ENCODE measurements around the gene TAF1B. TPM values are rescaled to one million over a fixed set of nuclear protein-coding genes. Genes with fewer than 3 reads are reported as not detected.
A peak's percentile ranks its signal among the peaks of the same experiment; 100 is the strongest.

TAF1B gene
- polyA plus RNA-seq (2012; ENCODE audit: missing spikeins), result 10.7 TPM

DNA sequence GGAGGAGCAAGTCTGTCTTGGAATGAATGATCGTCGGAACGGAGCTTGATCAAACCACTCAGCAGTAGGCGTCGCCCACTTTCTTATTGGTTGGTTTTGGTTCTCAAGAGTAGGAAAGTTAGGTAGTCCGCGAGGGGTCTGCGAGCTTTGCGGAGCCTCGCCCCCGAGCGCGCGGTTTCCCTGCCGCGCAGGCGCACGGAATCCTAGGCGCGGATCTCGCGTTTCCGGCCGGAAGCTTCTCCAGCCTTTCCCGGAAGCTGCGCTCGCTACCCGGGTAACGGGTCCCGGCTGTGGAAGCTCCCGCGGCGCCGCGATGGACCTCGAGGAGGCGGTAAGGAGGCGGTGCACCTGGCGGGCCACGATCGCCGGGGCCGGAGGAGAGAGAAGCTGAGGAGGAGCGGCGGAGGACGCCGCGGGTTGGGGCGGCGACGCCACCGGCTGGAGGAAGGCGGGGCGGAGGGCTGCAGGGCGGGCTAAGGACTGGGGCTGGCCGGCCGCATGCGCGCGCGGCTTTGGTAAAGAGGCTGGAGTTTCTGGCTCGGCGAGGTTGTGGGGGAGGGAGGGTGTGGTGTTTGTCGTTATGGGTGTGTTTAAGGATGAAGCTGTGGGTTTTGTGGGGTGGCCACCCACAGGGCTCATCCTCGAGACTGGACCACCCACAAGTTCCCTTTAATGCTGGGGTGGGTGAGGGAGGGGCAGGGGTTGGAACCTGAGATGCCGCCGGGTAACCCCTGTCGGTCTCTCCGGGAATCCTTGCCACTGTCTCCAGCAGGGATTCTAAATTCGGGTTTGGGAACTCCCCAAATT is at the start of gene TAF1B:
TSS of gene TAF1B (plus strand) at position 246 of the 807 bp plus-strand sequence. CDS start at position 314, 68 bp downstream.
- TF ChIP-seq TAF1 (IDR thresholded peaks at IDR 0.05; ENCODE audit: borderline replicate concordance, low read depth, low read length) (0 out of 2 replicates have a peak, but pooled peaks have one; percentile 6), POLR2AphosphoS5 (IDR thresholded peaks at IDR 0.05; ENCODE audit: low read depth, low read length) (peak; percentile 83), POLR2A (IDR thresholded peaks at IDR 0.05; ENCODE audit: low read depth, low read length) (peak; percentile 86; the same call in 1 of the 2 replicates)
- DNase-seq (ENCODE audit: insufficient read length) (peak; percentile 88), FAIRE-seq (peak; percentile 75)

DNA sequence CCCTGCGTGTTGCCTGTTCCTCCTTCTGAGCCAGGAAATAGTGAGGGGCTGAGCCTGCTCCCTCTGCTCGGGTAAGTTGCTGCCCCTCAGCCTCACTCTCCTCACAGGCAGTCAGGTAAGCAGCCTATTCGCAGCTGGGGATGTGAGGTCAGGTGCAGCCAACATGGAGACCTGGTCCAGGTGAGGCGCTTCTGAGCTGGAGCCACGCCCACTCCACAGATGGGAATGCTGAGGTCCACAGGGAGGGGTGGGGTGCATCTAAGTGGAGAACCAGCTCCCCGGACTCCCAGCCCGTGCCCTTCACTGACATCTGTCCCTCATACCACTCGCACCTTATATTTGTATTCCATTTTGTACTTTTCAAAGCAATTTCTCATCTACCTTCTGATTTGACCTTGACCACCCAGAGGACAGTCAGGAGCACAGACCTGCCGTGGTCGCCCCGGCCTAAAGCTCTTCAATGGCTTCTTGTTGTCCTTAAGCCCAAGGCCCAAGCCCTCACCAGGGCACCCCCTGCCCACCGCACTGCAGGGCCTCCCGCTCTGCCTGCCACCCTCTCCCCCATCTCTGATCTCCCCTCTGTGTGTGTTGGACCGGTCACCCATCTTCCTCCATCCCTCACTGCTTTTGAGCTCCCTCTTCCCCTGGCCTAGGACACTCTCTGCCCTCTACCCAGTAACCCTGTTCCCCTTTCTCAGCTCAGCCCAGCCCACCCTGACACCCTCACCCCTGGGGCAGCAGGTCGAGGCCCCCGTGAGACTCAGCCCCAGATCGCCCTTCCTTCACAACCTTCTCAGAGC is 49.2 kb upstream of the TAF1B start:
- FAIRE-seq (no peak), DNase-seq (ENCODE audit: insufficient read length) (no peak)
- no peak for TF ChIP-seq TAF1 (IDR thresholded peaks at IDR 0.05; ENCODE audit: borderline replicate concordance, low read depth, low read length)
- TF ChIP-seq POLR2A (IDR thresholded peaks at IDR 0.05; ENCODE audit: low read depth, low read length), result no peak
- TF ChIP-seq POLR2AphosphoS5 (IDR thresholded peaks at IDR 0.05; ENCODE audit: low read depth, low read length), result no peak

DNA sequence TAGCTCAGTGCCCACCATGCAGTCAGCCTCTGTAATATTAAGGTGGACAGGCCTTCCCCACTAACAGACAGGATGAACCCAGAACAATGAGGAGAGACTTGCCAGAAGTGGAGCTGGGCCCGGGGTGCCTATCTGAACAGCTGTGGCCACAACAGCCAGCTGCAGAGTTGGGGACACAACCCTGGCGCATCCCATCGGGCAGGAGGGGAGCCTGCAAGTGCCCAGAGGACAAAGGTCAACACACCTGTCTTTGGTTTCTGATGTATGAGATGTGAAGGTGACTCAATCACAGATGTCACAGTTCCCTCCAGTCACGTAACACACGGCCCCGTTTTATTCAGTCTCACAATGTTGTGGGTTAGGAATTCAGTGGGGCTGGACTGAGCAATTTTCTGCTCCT is 48.2 kb upstream of the TAF1B start:
- no peak for DNase-seq (ENCODE audit: insufficient read length)
- FAIRE-seq, result no peak
- no peak for TF ChIP-seq POLR2AphosphoS5 (IDR thresholded peaks at IDR 0.05; ENCODE audit: low read depth, low read length)
- TF ChIP-seq TAF1 (IDR thresholded peaks at IDR 0.05; ENCODE audit: borderline replicate concordance, low read depth, low read length), result no peak
- TF ChIP-seq POLR2A (IDR thresholded peaks at IDR 0.05; ENCODE audit: low read depth, low read length), result no peak

DNA sequence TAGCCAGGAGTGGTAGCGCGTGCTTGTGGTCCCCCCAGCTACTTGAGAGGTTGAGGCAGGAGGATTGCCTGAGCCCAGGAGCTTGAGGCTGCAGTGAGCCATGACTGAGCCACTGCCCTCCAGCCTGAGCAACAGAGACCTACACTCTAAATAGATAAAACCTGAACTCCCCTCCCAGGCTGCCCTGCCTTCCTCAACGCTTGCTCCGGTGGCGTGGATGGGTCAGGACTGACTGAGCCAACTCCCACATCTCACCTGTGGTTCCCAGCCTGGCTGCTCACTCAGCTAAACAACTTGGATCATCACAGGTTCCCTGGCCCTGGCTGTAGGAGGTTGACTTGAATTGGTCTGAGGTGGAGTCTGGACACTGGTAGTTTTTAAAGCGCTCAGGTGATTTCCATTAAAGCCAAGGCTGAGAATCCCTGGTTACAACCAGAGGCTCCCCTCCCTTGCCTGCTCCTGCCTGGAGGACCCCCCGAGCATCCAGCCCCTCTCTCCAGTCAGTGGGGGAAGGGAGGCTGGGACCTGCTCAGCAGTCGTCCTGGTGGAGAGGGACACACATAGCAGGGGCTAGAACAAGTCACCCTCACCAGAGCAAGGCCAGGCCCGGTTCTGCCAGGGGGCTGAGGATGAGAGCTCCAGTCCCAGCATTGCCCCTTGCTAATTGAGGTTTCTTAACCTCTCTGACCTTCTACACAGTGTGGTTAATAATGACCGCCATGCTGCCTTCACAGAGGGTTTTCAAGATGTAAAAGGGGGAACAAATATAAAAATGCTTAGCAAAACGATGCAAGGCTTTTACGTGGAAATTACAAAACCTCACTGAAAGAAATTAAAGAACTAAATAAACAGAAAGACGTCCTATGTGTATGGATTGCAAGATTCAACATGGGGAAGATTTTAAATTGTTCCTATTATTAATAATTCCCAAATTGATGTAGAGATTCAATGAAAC is 46.9 kb upstream of the TAF1B start:
- TF ChIP-seq POLR2A (IDR thresholded peaks at IDR 0.05; ENCODE audit: low read depth, low read length) (no peak), POLR2AphosphoS5 (IDR thresholded peaks at IDR 0.05; ENCODE audit: low read depth, low read length) (no peak), TAF1 (IDR thresholded peaks at IDR 0.05; ENCODE audit: borderline replicate concordance, low read depth, low read length) (no peak)
- no peak for FAIRE-seq
- DNase-seq (ENCODE audit: insufficient read length), result no peak

DNA sequence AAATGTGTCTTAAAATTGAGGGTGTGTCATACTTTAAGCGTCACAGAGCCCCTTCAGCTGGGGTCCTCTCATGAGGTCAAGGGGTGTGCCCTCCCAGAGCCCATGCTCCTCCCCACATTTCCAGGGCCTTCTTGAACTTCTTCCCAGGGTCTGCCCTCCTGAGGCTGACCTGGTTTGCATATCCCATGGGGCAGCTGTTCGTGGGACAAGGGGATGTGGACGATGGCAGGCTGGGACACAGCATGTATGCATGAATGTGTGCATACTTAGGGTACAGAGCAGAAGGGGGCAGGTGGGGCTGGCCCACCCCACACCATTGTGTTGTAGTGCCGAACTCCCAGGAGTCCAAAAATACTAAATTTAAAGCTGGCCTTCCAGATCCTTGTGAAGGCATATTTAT is 46.2 kb upstream of the TAF1B start:
- FAIRE-seq (no peak), DNase-seq (ENCODE audit: insufficient read length) (no peak)
- TF ChIP-seq TAF1 (IDR thresholded peaks at IDR 0.05; ENCODE audit: borderline replicate concordance, low read depth, low read length), result no peak
- TF ChIP-seq POLR2AphosphoS5 (IDR thresholded peaks at IDR 0.05; ENCODE audit: low read depth, low read length), result no peak
- no peak for TF ChIP-seq POLR2A (IDR thresholded peaks at IDR 0.05; ENCODE audit: low read depth, low read length)

DNA sequence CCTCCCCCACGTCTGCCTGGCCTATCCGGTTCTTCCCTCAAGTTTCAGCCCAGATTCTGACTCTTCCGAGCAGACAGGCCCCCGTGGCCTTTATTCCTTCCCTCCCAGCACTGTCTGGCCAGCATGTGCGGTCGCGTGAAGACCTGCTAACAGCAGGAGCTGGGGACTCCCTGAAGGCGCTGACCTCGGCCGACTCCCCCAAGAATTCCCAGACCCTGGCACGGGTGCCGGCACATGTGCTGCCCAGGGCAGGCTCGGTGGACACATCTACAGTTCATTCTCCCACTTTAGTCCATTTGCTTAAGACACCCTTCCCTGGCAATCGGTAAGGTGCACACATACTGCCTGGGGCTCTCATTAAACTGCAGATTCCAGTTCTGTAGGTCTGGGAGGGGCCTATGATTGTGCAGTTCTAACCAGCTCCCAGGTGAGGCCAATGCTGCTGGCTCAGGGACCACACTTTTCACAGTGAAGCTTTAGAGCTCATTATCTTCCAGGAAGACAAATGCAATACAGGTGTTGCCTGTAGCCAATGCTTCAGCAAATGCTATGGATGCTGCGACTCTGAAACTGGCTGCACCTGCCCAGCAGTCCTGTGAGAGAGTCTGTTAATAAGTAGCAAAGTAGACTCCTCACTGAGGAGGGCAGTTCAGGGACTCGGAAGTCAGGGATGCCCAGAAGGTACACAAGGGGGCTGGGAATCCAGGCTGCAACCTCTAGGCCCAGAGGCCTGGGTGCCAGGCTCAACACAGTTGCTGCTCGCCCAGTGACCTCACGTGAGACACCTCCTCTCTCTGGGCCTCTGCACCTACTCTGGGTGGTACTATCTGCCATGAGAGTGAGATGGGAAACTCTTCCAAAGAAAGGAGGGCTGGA is 45.4 kb upstream of the TAF1B start:
- FAIRE-seq (no peak), DNase-seq (ENCODE audit: insufficient read length) (no peak)
- TF ChIP-seq POLR2AphosphoS5 (IDR thresholded peaks at IDR 0.05; ENCODE audit: low read depth, low read length), result no peak
- TF ChIP-seq TAF1 (IDR thresholded peaks at IDR 0.05; ENCODE audit: borderline replicate concordance, low read depth, low read length), result no peak
- TF ChIP-seq POLR2A (IDR thresholded peaks at IDR 0.05; ENCODE audit: low read depth, low read length), result no peak

DNA sequence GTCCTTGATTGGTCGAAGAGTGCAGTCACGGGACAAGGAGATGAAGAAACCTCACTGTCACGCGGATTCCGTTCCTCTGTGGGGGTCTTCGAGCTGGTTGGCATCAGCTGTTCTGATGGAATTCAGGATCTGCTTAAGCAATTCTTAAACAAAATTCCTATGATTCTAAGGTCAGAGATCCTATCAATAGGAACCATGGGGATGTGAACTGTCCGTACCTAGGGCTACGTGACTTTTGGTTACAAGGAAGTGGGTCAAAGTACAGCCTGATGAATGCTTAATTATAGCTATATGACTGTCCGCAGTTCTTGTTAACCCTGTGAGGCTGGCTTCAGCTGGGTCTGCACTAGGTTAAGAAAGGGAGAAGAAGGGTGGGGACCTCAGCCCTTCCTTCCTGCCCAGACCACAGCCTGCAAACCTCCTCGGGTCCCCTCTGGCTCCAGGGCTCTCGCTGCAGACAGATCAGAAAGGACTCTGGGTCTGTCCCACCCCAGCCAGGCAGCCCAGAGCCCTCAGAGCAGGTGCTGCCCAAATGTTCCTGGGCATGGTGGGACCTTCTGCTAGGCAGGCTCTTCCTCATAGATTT is 44.2 kb upstream of the TAF1B start:
- DNase-seq (ENCODE audit: insufficient read length) (no peak), FAIRE-seq (no peak)
- TF ChIP-seq POLR2A (IDR thresholded peaks at IDR 0.05; ENCODE audit: low read depth, low read length) (no peak), POLR2AphosphoS5 (IDR thresholded peaks at IDR 0.05; ENCODE audit: low read depth, low read length) (no peak), TAF1 (IDR thresholded peaks at IDR 0.05; ENCODE audit: borderline replicate concordance, low read depth, low read length) (no peak)

DNA sequence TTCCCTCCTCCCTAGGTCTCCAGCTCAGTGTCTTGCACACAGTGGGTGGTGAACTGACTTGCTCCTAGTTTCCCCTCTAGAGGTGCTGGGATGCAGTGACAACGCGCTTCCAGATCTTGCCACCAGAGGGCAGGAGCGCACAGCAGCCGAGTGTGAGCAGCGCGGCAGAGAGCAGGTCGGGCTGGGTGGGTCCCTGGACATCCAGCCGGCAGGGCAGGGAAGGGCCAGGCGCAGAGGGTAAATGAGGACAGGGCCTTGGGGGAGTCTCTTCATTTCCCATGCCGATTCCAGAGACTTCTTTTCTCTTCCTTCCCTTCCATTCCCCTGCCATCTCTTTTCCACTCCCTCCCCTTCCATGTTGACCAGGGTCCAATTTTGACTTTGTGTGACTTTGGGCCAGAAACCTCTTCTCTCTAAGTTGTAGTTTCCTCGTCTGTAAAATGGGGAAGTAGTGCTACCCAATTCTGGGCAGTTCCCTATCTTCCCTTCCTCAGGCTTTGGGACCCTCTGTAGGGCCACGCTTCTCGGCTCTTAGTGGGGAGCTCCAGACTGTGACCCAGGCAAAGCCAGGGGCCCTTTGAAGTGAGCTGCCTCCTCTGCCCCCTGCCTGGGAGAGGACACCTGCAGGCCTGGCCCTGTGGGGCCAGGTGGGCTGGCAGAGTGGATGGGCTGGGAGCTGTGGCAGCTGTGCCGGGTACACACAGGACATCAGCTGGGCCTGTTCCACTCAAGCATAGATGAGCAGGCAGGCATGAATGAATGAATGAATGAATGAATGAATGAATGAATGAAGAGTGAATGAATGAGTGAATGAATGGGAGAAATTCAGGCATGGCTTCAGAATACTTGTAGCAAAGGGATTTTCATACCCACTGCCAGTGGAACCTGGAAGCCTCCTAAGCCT is 43.3 kb upstream of the TAF1B start:
- DNase-seq (ENCODE audit: insufficient read length) (peak; percentile 79), FAIRE-seq (peak; percentile 94)
- TF ChIP-seq TAF1 (IDR thresholded peaks at IDR 0.05; ENCODE audit: borderline replicate concordance, low read depth, low read length) (no peak), POLR2A (IDR thresholded peaks at IDR 0.05; ENCODE audit: low read depth, low read length) (no peak), POLR2AphosphoS5 (IDR thresholded peaks at IDR 0.05; ENCODE audit: low read depth, low read length) (no peak)

DNA sequence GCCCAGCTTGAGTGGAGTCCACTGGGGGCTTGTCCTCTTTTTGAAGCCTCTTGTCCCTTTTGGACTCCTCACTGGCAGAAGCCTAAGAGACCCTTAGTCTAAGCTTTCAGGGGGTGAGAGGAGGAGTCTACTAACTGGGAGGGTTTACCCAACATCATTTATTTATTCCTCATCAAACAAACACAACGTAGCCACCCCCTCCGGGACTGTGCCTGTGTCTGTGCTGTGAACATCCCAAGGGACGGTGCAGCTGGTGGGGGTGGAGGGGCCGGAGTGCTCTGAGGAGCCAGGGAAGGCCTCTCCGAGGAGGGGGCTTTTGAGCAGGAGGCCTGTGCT is 42.7 kb upstream of the TAF1B start:
- no peak for TF ChIP-seq TAF1 (IDR thresholded peaks at IDR 0.05; ENCODE audit: borderline replicate concordance, low read depth, low read length)
- no peak for TF ChIP-seq POLR2A (IDR thresholded peaks at IDR 0.05; ENCODE audit: low read depth, low read length)
- TF ChIP-seq POLR2AphosphoS5 (IDR thresholded peaks at IDR 0.05; ENCODE audit: low read depth, low read length), result no peak

More for the DNA sequence above, 42.7 kb upstream of the TAF1B start:
- no peak for DNase-seq (ENCODE audit: insufficient read length)
- FAIRE-seq, result no peak

Data from GM12892 (cell line).